Adrenal gland (tissue), 12 donors: Measurements from ENCODE around the gene MKLN1. TPM values are rescaled to one million over a fixed set of nuclear protein-coding genes. Genes with fewer than 3 reads are reported as not detected.
A peak's percentile ranks its signal among the peaks of the same experiment; 100 is the strongest.

ENCODE experiments used
- DNase-seq, 7 donors: peaks; one replicate each; pipeline ENCODE4 v3.0.0-alpha.2; 2019 to 2020
- H3K27ac ChIP-seq, 5 donors: fragments of 200-600 bp; sonication (generic) in 4 of 5; 1 replicate in 3 of 5; 2 replicates in 2 of 5; pipeline versions ENCODE4 v1.5.1 to v1.8.0; 2016 to 2020; ENCODE audit warnings: mild to moderate bottlenecking in 1 of 5
- H3K27me3 ChIP-seq: fragments of 200-600 bp; 2 replicates; pipeline ENCODE4 v1.8.0; 2021
- H3K36me3 ChIP-seq, 2 donors: fragments of 200-600 bp; replicated peaks in 1 of 2; 1 replicate in 1 of 2; 2 replicates in 1 of 2; pipeline versions ENCODE4 v1.5.1 to v1.8.0; 2018 to 2022
- H3K4me1 ChIP-seq, 2 donors: fragments of 200-600 bp; replicated peaks in 1 of 2; 1 replicate in 1 of 2; 2 replicates in 1 of 2; pipeline versions ENCODE4 v1.5.1 to v1.8.0; 2018 to 2021
- H3K4me3 ChIP-seq, 4 donors: fragments of 200-600 bp; sonication (generic) in 3 of 4; one replicate each; pipeline ENCODE4 v1.5.1; 2016 to 2018
- H3K9me3 ChIP-seq, 3 donors: fragments of 200-600 bp; sonication (generic) in 1 of 3; replicated peaks in 1 of 3; 1 replicate in 2 of 3; 2 replicates in 1 of 3; pipeline versions ENCODE4 v1.5.1 to v1.8.0; 2016 to 2021
- CTCF ChIP-seq, 6 experiments: fragments of 450-650 bp in 4 of 6; fragments of 200-600 bp in 2 of 6; sonication (generic) in 1 of 6; IDR thresholded peaks; 1 replicate in 5 of 6; 2 replicates in 1 of 6; pipeline versions ENCODE4 v1.5.1 to v1.8.0; 2016 to 2021; ENCODE audit warnings: antibody characterized with exemption in 6 of 6, mild to moderate bottlenecking in 2 of 6, moderate library complexity in 1 of 6
- POLR2A ChIP-seq, 2 donors: fragments of 450-650 bp; IDR thresholded peaks; one replicate each; pipeline ENCODE4 v1.6.1; 2017; ENCODE audit warnings: antibody characterized with exemption in 2 of 2, mild to moderate bottlenecking in 2 of 2, moderate library complexity in 1 of 2
- WGBS, 4 donors: extraction: QIAGEN DNeasy Blood & Tissue Kit in 2 of 4; methylation state at CpG; one replicate each; pipeline versions ENCODE4 v1.1.5 to v1.1.7; 2013 to 2017; 5-methylcytosine and 5-hydroxymethylcytosine counted together
- intact Hi-C, 2 donors: fragments of 100-400 bp; cut with DNase I; formaldehyde crosslinking; loops; one replicate each; pipeline versions ENCODE4 v1.14.1 to v1.15.0; 2022 to 2023
- polyA plus RNA-seq, 3 donors: library from polyadenylated mRNA; stranded (reverse); fragments of 200-250 nt in 2 of 3; fragments of 350-450 nt in 1 of 3; fragmentation: Illumina TruSeq in 1 of 3; extraction: RNeasy Lipid Tissue Mini Kit (QIAGEN cat#74804) in 1 of 3; gene quantifications; one replicate each; pipeline ENCODE4 v1.2.3, GENCODE V29; 2013 to 2014
- total RNA-seq, 9 donors: library from RNA; depleted of rRNA in 4 of 9; stranded (reverse); fragments of >200 nt in 4 of 9; fragments of 120-200 nt in 1 of 9; fragmentation: NEBNext Ultra II Directional in 1 of 9; extraction: Animal tissue kit (Norgen Biotek cat#: 25700) in 1 of 9; gene quantifications; one replicate each; pipeline versions ENCODE4 v1.1.0 to v1.2.4, GENCODE V29; 2013 to 2023
- donor health status: healthy with polysubstance abuse.
- donor health status: Bipolar disorder and iron deficiency.
- donor health status: DM: yes; HTN: yes; CAD: no.
- donor health status: DM: no; HTN: no; CAD: no.
- donor health status: DM: no; HTN: no; CAD: no.
- donor health status: DM: yes; HTN: yes; CAD: no.

Gene MKLN1
- total and polyA plus RNA-seq, 12 donors: 20.7 to 81.2 (median 55.2) TPM

GRCh38 chr7:131495669-131496498 lies 168.2 kb downstream of the MKLN1 start:
- intact Hi-C loops: no loop called here
- no peaks in the 10 kb centered on the region for H3K27me3 ChIP-seq
- no peak for DNase-seq
- no peaks in the 10 kb centered on the region for H3K9me3 ChIP-seq
- no peaks in the 10 kb centered on the region for H3K4me1 ChIP-seq
- TF ChIP-seq POLR2A (IDR thresholded peaks at IDR 0.05) (no peak), CTCF (IDR thresholded peaks at IDR 0.05) (no peak)
- no peaks in the 10 kb centered on the region for H3K36me3 ChIP-seq
- no peak overlapping the region for H3K4me3 ChIP-seq
- no peak overlapping the region for H3K27ac ChIP-seq
- WGBS, 4 donors: 82 to 96% (median 91%) methylated on average over 7 of the region's 7 CpGs

GRCh38 chr7:131497454-131497853 lies 169.8 kb downstream of the MKLN1 start:
- intact Hi-C loops: no loop called here
- Histone ChIP-seq H3K4me1 (peaks cover under 1 to 1% of the 10 kb centered on the region in 2 donors), H3K27ac (peak overlapping the region in 1 of 5 donors; percentile 56), H3K36me3 (no peaks in the 10 kb centered on the region), H3K27me3 (no peaks in the 10 kb centered on the region), H3K4me3 (no peak overlapping the region), H3K9me3 (no peaks in the 10 kb centered on the region)
- DNase-seq: no peak
- 57 to 72% (median 63%) methylated on average over 7 of the region's 7 CpGs for WGBS, 4 donors
- no peak for TF ChIP-seq CTCF (IDR thresholded peaks at IDR 0.05)
- TF ChIP-seq POLR2A (IDR thresholded peaks at IDR 0.05): no peak

- no peak for DNase-seq
- Histone ChIP-seq H3K4me3 (no peak overlapping the region), H3K9me3 (no peaks in the 10 kb centered on the region), H3K4me1 (peaks cover 10% of the 10 kb centered on the region in 2 donors), H3K36me3 (no peaks in the 10 kb centered on the region), H3K27ac (peak overlapping the region in 1 of 5 donors; percentile 56), H3K27me3 (no peaks in the 10 kb centered on the region)
- TF ChIP-seq CTCF (IDR thresholded peaks at IDR 0.05): no peak
- no peak for TF ChIP-seq POLR2A (IDR thresholded peaks at IDR 0.05)
- intact Hi-C loops: no loop called here
- WGBS, 4 donors: 83 to 95% (median 88%) methylated on average over 4 of the region's 4 CpGs
Observed at GRCh38 chr7:131498237-131498885, 170.7 kb downstream of the MKLN1 start.

- DNase-seq: no peak
- no peak overlapping the region for H3K27ac ChIP-seq
- no peaks in the 10 kb centered on the region for H3K27me3 ChIP-seq
- H3K9me3 ChIP-seq: no peaks in the 10 kb centered on the region
- H3K4me1 ChIP-seq: peaks cover 15 to 17% of the 10 kb centered on the region in 2 donors
- no peak for TF ChIP-seq POLR2A (IDR thresholded peaks at IDR 0.05)
- TF ChIP-seq CTCF (IDR thresholded peaks at IDR 0.05): no peak
- intact Hi-C loops: no loop called here
- 95 to 99% (median 96%) methylated on average over 6 of the region's 6 CpGs for WGBS, 4 donors
- no peak overlapping the region for H3K4me3 ChIP-seq
- H3K36me3 ChIP-seq: no peaks in the 10 kb centered on the region
Observed at GRCh38 chr7:131499801-131500200, 172.1 kb downstream of the MKLN1 start.
